ENCODE results near the gene SLC25A21.
"Not testable (repeated sequence)": the region's sequence is repeated elsewhere in the genome, so short reads cannot be mapped to it uniquely, and the experiment has no call there.

Gene SLC25A21

GRCh38 chr14:36989806-36990205 is 182.6 kb downstream of the SLC25A21 start:
- H3K4me3 ChIP-seq (ENCODE audit: low read length): no peak overlapping the region
- H3K27me3 ChIP-seq (ENCODE audit: control insufficient read depth, insufficient read depth, low read length): no peaks in the 10 kb centered on the region
- no peaks in the 10 kb centered on the region for H3K9me3 ChIP-seq (ENCODE audit: control insufficient read depth, insufficient read depth, low read length)
- whole genome bisulfite sequencing (ENCODE audit: insufficient coverage, insufficient read length): no CpG with 5 or more reads among the region's 3 CpGs
- DNase-seq (ENCODE audit: low read depth, low spot score): no peak
- H3K27ac ChIP-seq (ENCODE audit: low read length): no peak overlapping the region
- no peaks in the 10 kb centered on the region for H3K36me3 ChIP-seq (ENCODE audit: control insufficient read depth, insufficient read depth, low read length)
- no peaks in the 10 kb centered on the region for H3K4me1 ChIP-seq (ENCODE audit: control insufficient read depth, insufficient read depth, low read length)

DNA sequence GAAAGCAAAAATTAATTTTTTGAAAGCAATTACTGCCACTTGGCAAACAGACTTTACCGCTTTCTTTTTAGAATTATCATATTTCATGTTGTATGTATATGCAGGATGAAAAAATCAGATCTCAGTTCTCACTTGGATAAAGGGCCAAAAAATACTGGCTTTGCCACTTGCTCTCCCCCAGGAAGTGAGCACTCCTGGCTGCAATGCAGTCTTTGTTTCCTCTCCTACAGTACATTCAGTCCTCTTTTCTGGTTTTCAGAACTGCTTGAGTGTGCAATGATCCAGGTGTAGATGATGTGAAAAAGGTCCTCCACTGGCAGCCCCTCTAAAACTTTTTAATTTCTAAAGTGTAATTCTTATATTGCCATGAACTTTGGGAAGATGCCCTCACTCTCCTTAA is 183.4 kb downstream of the SLC25A21 start:
- H3K36me3 ChIP-seq (ENCODE audit: control insufficient read depth, insufficient read depth, low read length): no peaks in the 10 kb centered on the region
- no peak overlapping the region for H3K27ac ChIP-seq (ENCODE audit: low read length)
- no peaks in the 10 kb centered on the region for H3K4me1 ChIP-seq (ENCODE audit: control insufficient read depth, insufficient read depth, low read length)
- H3K27me3 ChIP-seq (ENCODE audit: control insufficient read depth, insufficient read depth, low read length): no peaks in the 10 kb centered on the region
- WGBS (ENCODE audit: insufficient coverage, insufficient read length): no CpG with 5 or more reads among the region's 1 CpG
- no peak for DNase-seq (ENCODE audit: low read depth, low spot score)
- no peaks in the 10 kb centered on the region for H3K9me3 ChIP-seq (ENCODE audit: control insufficient read depth, insufficient read depth, low read length)
- H3K4me3 ChIP-seq (ENCODE audit: low read length): no peak overlapping the region

- no peaks in the 10 kb centered on the region for H3K9me3 ChIP-seq (ENCODE audit: control insufficient read depth, insufficient read depth, low read length)
- no peak for DNase-seq (ENCODE audit: low read depth, low spot score)
- H3K27me3 ChIP-seq (ENCODE audit: control insufficient read depth, insufficient read depth, low read length): no peaks in the 10 kb centered on the region
- no peak overlapping the region for H3K4me3 ChIP-seq (ENCODE audit: low read length)
- H3K36me3 ChIP-seq (ENCODE audit: control insufficient read depth, insufficient read depth, low read length): no peaks in the 10 kb centered on the region
- no peaks in the 10 kb centered on the region for H3K4me1 ChIP-seq (ENCODE audit: control insufficient read depth, insufficient read depth, low read length)
- no CpG with 5 or more reads among the region's 1 CpG for WGBS (ENCODE audit: insufficient coverage, insufficient read length)
- H3K27ac ChIP-seq (ENCODE audit: low read length): no peak overlapping the region
These were observed 183.8 kb downstream of the SLC25A21 start for GRCh38 chr14:36988568-36988967.

DNA sequence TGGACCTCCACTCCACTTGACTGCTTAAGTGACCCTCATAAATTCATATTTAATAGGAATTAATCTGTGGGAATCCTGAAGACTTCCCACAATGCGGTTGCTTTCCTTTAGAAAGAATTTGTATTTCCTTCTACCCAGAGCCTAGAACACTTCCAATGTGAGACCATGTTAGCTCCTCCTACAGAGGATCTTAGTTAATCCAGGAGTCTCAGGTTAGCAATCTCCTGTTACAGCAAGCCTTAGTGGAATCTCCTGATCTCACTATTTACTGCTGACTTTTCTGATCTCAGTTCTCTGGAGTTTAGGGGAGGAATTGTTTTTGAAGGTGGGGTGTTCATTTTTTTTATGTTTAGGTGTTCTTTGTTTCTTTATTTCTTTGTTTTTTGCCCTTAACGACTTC is 186.0 kb downstream of the SLC25A21 start:
- Histone ChIP-seq H3K9me3 (ENCODE audit: control insufficient read depth, insufficient read depth, low read length) (no peaks in the 10 kb centered on the region), H3K36me3 (ENCODE audit: control insufficient read depth, insufficient read depth, low read length) (no peaks in the 10 kb centered on the region), H3K4me3 (ENCODE audit: low read length) (no peak overlapping the region), H3K4me1 (ENCODE audit: control insufficient read depth, insufficient read depth, low read length) (no peaks in the 10 kb centered on the region), H3K27ac (ENCODE audit: low read length) (no peak overlapping the region), H3K27me3 (ENCODE audit: control insufficient read depth, insufficient read depth, low read length) (no peaks in the 10 kb centered on the region)
- DNase-seq (ENCODE audit: low read depth, low spot score): no peak
- no CpG with 5 or more reads among the region's 2 CpGs for WGBS (ENCODE audit: insufficient coverage, insufficient read length)

- no peak overlapping the region for H3K27ac ChIP-seq (ENCODE audit: low read length)
- WGBS (ENCODE audit: insufficient coverage, insufficient read length): no CpG with 5 or more reads among the region's 3 CpGs
These were observed 190.4 kb downstream of the SLC25A21 start for GRCh38 chr14:36981832-36982529.

GRCh38 chr14:36980413-36980812 is 192.0 kb downstream of the SLC25A21 start:
- H3K27me3 ChIP-seq (ENCODE audit: control insufficient read depth, insufficient read depth, low read length); H3K27ac ChIP-seq (ENCODE audit: low read length); H3K36me3 ChIP-seq (ENCODE audit: control insufficient read depth, insufficient read depth, low read length); H3K4me3 ChIP-seq (ENCODE audit: low read length); H3K4me1 ChIP-seq (ENCODE audit: control insufficient read depth, insufficient read depth, low read length); DNase-seq (ENCODE audit: low read depth, low spot score); H3K9me3 ChIP-seq (ENCODE audit: control insufficient read depth, insufficient read depth, low read length): not testable (repeated sequence)
- WGBS (ENCODE audit: insufficient coverage, insufficient read length): no CpG with 5 or more reads among the region's 4 CpGs

More at GRCh38 chr14:36981832-36982529, 190.4 kb downstream of the SLC25A21 start:
- no peaks in the 10 kb centered on the region for H3K4me1 ChIP-seq (ENCODE audit: control insufficient read depth, insufficient read depth, low read length)
- DNase-seq (ENCODE audit: low read depth, low spot score): no peak
- no peak overlapping the region for H3K4me3 ChIP-seq (ENCODE audit: low read length)
- H3K9me3 ChIP-seq (ENCODE audit: control insufficient read depth, insufficient read depth, low read length): no peaks in the 10 kb centered on the region
- H3K27me3 ChIP-seq (ENCODE audit: control insufficient read depth, insufficient read depth, low read length): no peaks in the 10 kb centered on the region
- H3K36me3 ChIP-seq (ENCODE audit: control insufficient read depth, insufficient read depth, low read length): no peaks in the 10 kb centered on the region

DNA sequence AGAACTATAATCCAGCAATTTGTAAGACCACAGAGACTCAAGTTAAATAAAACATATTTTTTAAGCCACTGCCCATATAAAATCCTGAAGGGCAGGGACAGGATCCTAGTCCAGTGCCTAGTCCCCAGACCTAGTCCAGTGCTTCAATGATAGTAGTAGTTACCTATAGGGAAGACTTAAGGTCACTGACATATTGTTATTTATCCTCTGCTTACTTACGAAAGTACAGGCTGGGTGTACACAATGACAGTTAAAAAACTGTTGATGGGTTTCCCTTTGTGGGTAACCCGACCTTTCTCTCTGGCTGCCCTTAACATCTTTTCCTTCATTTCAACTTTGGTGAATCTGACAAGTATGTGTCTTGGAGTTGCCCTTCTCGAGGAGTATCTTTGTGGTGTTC is 192.5 kb downstream of the SLC25A21 start:
- Histone ChIP-seq H3K36me3 (ENCODE audit: control insufficient read depth, insufficient read depth, low read length) (no peaks in the 10 kb centered on the region), H3K9me3 (ENCODE audit: control insufficient read depth, insufficient read depth, low read length) (no peaks in the 10 kb centered on the region), H3K4me1 (ENCODE audit: control insufficient read depth, insufficient read depth, low read length) (no peaks in the 10 kb centered on the region), H3K27me3 (ENCODE audit: control insufficient read depth, insufficient read depth, low read length) (no peaks in the 10 kb centered on the region), H3K27ac (ENCODE audit: low read length) (no peak overlapping the region), H3K4me3 (ENCODE audit: low read length) (no peak overlapping the region)
- WGBS (ENCODE audit: insufficient coverage, insufficient read length): no CpG with 5 or more reads among the region's 3 CpGs
- no peak for DNase-seq (ENCODE audit: low read depth, low spot score)

DNA sequence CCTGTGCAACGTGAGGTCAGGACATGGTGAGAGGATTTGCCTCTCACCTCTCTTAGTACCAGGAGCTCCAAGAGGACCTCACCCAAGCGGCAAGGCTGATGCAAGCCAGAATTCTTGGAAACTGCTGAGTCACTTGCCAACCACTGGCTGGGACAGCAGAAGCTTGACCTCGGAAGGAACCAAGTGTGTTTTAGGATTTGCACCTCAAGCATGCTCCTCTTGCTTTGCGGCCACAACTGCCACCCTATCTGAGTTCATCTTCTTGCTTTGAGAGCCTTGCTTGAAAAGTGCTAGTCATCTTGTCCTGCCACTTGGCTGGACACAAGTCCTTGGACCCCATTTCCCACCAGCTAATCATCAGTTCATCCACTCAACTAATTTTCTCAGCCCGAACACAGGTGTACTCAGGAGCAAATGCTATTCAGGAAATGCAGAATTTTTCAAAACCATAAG is 195.8 kb downstream of the SLC25A21 start:
- Histone ChIP-seq H3K4me3 (ENCODE audit: low read length) (no peak overlapping the region), H3K27ac (ENCODE audit: low read length) (no peak overlapping the region), H3K9me3 (ENCODE audit: control insufficient read depth, insufficient read depth, low read length) (no peaks in the 10 kb centered on the region), H3K4me1 (ENCODE audit: control insufficient read depth, insufficient read depth, low read length) (no peaks in the 10 kb centered on the region), H3K27me3 (ENCODE audit: control insufficient read depth, insufficient read depth, low read length) (no peaks in the 10 kb centered on the region), H3K36me3 (ENCODE audit: control insufficient read depth, insufficient read depth, low read length) (no peaks in the 10 kb centered on the region)
- WGBS (ENCODE audit: insufficient coverage, insufficient read length): no CpG with 5 or more reads among the region's 5 CpGs
- no peak for DNase-seq (ENCODE audit: low read depth, low spot score)

- no CpG with 5 or more reads among the region's 3 CpGs for WGBS (ENCODE audit: insufficient coverage, insufficient read length)
- no peak for DNase-seq (ENCODE audit: low read depth, low spot score)
- no peaks in the 10 kb centered on the region for H3K4me1 ChIP-seq (ENCODE audit: control insufficient read depth, insufficient read depth, low read length)
These were observed 196.6 kb downstream of the SLC25A21 start for GRCh38 chr14:36975834-36976233.

DNA sequence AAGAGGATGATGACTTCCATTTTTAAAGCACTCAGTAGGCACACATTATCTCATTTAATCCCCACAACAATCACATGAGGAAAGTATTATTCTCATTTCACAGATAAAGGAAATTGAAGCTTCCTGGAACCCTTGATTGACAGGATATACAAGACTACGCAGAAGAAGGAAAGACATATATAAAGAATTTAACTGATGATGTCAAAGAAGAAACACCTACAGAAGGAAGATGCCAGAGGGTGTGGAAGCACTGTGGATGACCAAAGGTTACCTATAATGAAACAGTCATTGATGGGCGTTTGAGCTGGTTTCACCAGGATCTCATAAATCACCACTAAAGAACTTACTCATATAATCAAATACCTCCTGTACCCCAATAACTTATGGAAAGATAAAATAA is 197.4 kb downstream of the SLC25A21 start:
- Histone ChIP-seq H3K36me3 (ENCODE audit: control insufficient read depth, insufficient read depth, low read length) (no peaks in the 10 kb centered on the region), H3K4me3 (ENCODE audit: low read length) (no peak overlapping the region), H3K9me3 (ENCODE audit: control insufficient read depth, insufficient read depth, low read length) (no peaks in the 10 kb centered on the region), H3K4me1 (ENCODE audit: control insufficient read depth, insufficient read depth, low read length) (no peaks in the 10 kb centered on the region), H3K27ac (ENCODE audit: low read length) (no peak overlapping the region), H3K27me3 (ENCODE audit: control insufficient read depth, insufficient read depth, low read length) (no peaks in the 10 kb centered on the region)
- no CpG with 5 or more reads among the region's 2 CpGs for WGBS (ENCODE audit: insufficient coverage, insufficient read length)
- no peak for DNase-seq (ENCODE audit: low read depth, low spot score)

More at GRCh38 chr14:36975834-36976233, 196.6 kb downstream of the SLC25A21 start:
- H3K36me3 ChIP-seq (ENCODE audit: control insufficient read depth, insufficient read depth, low read length): no peaks in the 10 kb centered on the region
- no peak overlapping the region for H3K27ac ChIP-seq (ENCODE audit: low read length)
- H3K27me3 ChIP-seq (ENCODE audit: control insufficient read depth, insufficient read depth, low read length): no peaks in the 10 kb centered on the region
- H3K9me3 ChIP-seq (ENCODE audit: control insufficient read depth, insufficient read depth, low read length): no peaks in the 10 kb centered on the region
- H3K4me3 ChIP-seq (ENCODE audit: low read length): no peak overlapping the region

DNA sequence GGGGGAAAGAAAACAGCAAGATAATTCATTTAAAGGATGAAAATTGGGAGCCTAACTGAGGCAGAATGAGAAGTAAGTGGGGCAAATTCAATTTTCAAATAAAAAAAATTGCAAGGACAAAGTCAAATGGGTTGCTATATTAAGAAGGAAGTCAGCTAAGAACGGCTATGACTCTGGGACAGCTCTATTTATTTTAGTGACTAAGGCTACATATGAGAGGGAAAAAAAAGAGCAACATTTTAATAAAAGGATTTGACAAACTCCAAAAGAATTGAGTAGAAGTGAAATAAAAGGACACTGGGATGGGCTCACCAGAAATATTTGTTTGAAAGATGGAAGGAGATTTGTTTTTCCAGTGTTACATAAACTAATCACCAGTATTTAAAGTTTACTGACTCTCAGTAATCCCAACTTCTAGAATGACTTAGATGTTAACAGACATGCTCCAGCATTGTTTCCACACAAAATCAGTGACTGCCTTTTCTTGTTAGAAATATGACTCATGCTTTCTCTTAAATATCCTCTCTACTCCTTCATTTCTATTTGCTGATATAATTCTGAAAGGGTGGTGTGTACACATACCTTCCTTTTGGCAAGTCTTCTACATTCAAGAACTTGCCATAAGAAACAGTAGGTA is 198.5 kb downstream of the SLC25A21 start:
- H3K27ac ChIP-seq (ENCODE audit: low read length): no peak overlapping the region
- H3K36me3 ChIP-seq (ENCODE audit: control insufficient read depth, insufficient read depth, low read length): no peaks in the 10 kb centered on the region
- DNase-seq (ENCODE audit: low read depth, low spot score): no peak
- H3K9me3 ChIP-seq (ENCODE audit: control insufficient read depth, insufficient read depth, low read length): no peaks in the 10 kb centered on the region
- no peaks in the 10 kb centered on the region for H3K27me3 ChIP-seq (ENCODE audit: control insufficient read depth, insufficient read depth, low read length)
- no peak overlapping the region for H3K4me3 ChIP-seq (ENCODE audit: low read length)
- no CpG with 5 or more reads among the region's 1 CpG for WGBS (ENCODE audit: insufficient coverage, insufficient read length)
- H3K4me1 ChIP-seq (ENCODE audit: control insufficient read depth, insufficient read depth, low read length): no peaks in the 10 kb centered on the region
